HG03159 (cell line): ENCODE measurements around the gene SPEF1.

Experiments used
- ATAC-seq: cut with Tn5 transposase; IDR thresholded peaks from one replicate; pipeline ENCODE4 v1.9.1; 2021; ENCODE audit warnings: mild to moderate bottlenecking, moderate library complexity; ENCODE audit not compliant: unreplicated experiment

Gene SPEF1

DNA sequence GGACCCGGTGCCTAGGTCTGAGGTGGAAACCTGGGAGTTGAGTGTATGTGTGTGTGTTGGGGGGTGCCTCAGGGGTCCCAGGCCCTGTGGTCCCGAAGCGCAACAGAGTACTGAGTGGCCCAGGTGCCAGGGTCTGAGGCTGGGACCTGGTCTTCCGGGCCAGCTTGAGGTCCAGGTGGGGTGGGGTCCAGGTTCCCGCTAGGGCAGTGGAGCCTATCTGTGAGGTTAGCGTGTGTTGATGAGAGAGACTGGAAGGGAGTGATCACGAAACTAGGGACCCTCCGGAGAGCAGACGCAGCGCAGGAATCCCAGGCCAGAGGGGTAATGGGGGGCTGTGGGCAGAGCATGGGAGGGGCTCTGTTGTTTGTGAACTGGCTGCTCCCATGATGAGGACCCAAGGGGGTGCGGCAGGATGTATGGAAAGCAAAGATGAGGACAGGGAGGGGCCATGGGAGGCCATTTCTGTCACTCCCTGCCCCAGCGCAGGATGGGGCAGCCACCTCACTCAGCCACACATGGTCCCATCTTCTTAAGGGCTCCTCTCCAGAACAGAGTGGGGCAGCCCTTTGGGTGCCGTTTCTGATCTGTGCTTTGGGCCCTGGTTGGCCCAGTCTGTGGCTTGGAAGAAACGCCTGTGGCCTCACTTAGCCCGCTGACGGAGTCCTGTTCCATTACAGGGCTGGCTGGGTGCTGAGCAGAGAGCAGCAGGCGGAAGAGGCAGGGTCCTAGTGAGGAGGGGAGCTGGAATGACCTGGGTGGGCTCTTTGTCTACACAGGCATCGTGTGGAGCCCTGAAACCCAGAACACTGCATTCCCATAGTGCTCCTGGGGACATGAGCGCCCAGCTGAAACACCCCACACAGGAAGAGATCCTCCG lies 47.9 kb downstream of the SPEF1 start:
- no peak for ATAC-seq

DNA sequence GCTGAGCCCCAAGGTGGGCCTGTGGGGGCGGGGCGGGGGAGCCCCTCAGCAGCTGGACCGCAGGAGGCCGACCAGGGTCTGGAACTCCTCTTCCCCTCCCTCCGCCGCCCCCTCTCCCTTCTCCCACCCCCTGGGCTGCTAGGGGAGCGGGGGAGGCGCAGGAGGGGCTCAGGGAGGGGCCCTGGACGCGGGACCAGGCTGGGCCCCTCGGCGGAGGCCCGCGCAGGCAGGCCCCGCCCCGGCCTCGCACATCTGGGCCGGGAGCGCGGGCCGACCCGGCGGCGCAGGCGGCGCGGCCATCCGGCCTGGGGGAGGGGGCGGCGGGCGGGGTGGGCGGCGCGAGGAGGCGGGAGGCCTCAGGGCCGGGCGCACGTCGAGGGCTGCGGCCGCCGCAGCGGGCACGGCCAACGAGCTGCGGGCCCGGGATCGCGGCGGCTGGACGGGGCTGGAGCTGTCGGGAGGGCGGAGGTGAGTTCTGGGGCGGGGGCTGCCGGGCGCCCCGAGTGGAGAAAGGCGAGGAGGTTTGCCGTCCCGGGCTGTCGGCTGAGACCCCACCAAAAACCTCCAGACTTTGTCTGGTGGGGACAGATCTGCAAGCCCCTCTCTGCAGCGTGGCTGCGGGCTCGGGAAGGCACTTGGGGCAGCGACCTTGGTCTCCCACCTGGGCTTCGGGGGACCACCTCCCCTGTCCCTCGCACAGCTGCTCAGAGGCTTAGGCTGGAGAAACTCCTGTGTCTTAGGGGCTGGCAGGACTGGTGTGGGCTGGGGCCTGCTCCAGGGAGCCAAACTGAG lies 48.7 kb downstream of the SPEF1 start, which contains the start of gene HSPA12B:
HSPA12B (plus strand) TSS at position 359 of the 792 bp plus-strand sequence. CDS start 5,990 bp downstream, outside the sequence.
- no peak for ATAC-seq

DNA sequence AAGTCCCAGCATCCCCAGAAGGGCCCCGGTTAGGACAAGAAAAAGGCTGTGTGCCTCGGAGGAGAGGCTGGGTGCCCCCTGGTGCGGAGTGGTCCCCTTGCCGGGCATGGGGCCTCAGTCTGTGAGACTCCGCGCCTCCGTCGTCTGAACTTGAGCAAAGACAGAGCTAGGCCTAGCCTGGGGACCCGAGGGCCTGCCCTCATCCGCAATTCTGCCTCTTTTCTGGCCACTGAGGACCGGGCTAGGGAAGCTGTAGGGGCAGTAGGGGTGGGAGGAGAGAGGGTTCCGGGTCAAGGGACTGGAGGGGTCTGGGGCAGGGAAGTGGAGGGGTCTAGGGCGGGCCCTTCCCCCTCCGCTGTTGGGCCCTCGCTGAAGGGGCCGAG lies 49.3 kb downstream of the SPEF1 start:
- no peak for ATAC-seq

DNA sequence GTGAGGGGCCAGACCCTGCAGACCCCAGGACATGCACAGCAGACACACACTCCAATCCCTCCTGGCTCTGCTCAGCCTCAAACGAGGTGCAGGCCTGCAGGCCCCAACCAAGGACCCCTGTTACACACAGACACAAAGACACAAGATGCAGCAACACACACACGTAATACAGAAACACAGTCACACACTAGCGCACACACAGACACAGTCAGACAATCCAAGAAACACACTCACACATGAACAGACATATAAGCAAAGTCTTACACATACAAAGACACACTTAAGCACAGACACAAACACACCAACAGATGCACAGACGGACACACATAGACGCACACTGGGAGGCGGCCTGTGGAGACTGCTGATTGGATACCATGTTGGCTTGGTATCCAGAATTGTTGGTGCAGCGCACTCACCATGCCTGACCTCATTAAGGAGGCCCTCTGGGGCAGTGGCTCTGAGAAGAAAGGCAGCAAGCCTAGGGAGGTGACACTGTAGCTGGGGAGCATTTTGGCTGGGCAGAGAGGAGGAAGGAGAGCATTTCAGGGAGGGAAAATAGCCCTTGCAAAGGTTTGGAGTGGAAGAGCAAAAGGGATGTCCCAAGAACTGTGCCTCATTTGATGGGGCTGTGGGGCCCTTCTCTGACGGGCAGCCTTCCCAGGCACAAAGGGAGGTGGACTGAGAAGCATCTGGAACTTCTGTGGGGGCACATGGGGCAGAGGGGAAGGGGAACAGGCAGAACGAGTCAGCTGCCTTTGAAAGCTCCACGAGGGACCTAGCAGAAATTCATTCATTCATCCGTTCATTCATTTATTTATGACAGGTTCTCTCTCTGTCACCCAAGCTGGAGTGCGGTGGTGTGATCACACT lies 50.2 kb downstream of the SPEF1 start:
- ATAC-seq = no peak

DNA sequence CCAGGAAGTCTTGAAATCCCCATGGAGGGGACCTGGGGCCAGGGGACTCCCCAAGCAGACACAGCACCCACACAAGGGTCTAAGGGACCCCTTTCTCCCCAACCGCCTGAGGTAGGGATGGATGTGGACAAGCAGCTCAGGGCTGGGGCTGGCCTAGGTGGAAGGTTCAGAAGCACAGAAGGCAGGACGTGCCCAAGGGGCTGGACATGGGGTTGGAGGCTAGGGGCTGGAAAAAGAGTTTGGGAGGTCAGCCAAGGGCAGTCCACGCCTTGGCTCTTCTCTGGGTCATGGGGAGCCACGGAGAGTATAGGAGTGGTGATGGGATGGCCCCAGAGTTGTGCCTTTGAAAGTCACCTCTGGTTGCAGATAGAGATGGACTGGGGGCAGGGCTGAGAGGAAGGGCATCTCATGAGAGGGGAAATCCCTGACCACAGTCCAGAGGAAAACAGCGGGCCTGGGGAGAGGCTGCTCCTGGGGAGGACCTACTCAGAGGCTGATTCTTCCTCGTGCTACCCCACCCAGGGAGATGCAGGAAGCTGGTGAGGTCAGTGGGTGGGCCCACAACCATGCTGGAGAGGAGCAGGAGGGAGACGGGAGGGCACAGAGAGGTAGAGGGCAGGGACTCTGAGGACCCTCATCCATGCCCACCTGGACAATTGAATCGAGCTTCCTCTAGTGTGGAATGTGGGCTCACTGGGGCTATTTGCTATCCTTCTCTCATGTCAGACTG lies 51.3 kb downstream of the SPEF1 start:
- ATAC-seq = no peak

DNA sequence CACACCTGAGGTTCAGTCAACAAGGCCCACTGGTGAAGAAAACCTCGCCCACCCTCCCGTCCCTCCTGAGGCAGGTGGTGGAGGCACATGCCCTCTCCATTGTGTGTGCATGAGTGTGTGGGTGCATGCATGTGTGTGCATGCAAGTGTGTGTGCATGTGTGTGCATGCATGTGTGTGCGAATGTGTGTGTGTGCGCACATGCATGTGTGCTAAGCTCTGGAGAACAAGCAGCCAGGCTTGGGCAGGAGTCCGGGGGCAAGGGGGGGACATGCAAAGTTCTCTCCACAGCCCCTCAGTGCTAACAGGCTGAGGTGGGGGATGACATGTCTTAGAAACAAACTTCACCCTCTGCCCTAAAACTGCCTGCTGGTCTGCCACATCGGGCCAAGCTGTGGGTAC lies 51.9 kb downstream of the SPEF1 start:
- no peak for ATAC-seq

DNA sequence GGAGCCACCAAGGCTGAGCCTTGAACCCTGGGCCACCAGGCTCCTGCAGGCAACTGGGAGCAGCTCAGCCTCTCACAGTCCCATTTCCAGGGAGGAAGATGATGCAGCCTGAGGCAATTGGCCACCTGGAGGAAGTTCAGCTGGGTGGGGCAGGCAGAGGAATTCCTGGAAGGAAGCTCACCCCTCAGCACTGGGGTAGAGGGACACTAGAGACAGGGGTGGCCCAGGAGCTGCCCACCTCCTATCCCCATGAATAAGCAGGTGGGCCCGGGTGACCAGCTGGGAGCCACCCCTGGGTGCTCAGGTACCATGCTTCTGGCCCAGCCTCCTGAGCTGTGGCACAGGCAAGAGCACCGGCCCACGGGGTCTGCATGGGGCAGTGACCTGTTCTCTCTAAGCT lies 52.4 kb downstream of the SPEF1 start:
- ATAC-seq = no peak

DNA sequence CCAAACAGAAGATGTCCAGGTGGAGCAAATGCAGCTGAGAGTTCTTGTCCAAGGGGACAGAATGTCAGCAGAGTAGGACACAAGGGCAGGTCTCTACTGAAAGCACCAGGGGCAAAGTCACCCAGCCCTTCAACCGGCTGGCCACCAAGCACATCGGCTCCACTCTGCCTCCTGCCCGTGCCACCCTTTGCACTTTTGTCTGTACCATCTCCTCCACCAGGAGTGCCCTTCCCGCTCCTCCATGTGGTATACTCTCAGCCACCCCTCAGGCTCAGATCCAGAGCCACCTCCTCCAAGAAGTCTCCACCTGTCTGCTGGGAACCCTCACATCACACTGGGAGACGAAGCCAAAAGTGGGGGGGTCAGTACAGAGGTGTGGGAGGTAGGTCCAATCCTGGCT lies 52.9 kb downstream of the SPEF1 start:
- ATAC-seq = no peak
